Activated CD4-positive, CD25-positive, alpha-beta regulatory T cell treated with anti-CD3 and anti-CD28 coated beads, Interleukin-2, amount 50 U/mL, for 16 hours (primary cell): ENCODE measurements around the gene KLK2.

Source experiments
- DNase-seq: peaks from one replicate; pipeline ENCODE4 v3.0.0-alpha.2; 2020; ENCODE audit warnings: low read depth, low spot score

KLK2 gene

GRCh38 chr19:50873056-50873455 lies at the start of gene KLK2:
Gene KLK2, plus strand, starts transcription at chr19:50873439. Its CDS starts 35 bp downstream, at chr19:50873474.
- DNase-seq = no peak

- DNase-seq = no peak
Measured at GRCh38 chr19:50826492-50827240, 46.6 kb upstream of the KLK2 start.

- DNase-seq = no peak
Measured at GRCh38 chr19:50827476-50827875, 45.8 kb upstream of the KLK2 start.

GRCh38 chr19:50829801-50830200 lies 43.4 kb upstream of the KLK2 start:
- DNase-seq = no peak

- DNase-seq = no peak
Measured at GRCh38 chr19:50830266-50831025, 42.8 kb upstream of the KLK2 start.

- DNase-seq = no peak
Measured at GRCh38 chr19:50831026-50831396, 42.2 kb upstream of the KLK2 start.

GRCh38 chr19:50832666-50833065 lies 40.6 kb upstream of the KLK2 start:
- DNase-seq = no peak

- DNase-seq = no peak
Measured at GRCh38 chr19:50833117-50833801, 40.0 kb upstream of the KLK2 start, which contains the start of gene KLK15. Gene KLK15, minus strand, starts transcription at chr19:50833574. Its CDS starts 2,082 bp downstream, at chr19:50831492.

GRCh38 chr19:50833802-50834167 lies 39.5 kb upstream of the KLK2 start:
- DNase-seq = no peak

- no peak for DNase-seq
Measured at GRCh38 chr19:50835103-50835784, 38.0 kb upstream of the KLK2 start.

GRCh38 chr19:50835785-50836542 lies 37.3 kb upstream of the KLK2 start:
- DNase-seq = peak; percentile 46

GRCh38 chr19:50836543-50837195 lies 36.6 kb upstream of the KLK2 start:
- no peak for DNase-seq

- DNase-seq = no peak
Measured at GRCh38 chr19:50837300-50837699, 35.9 kb upstream of the KLK2 start.

- DNase-seq = no peak
Measured at GRCh38 chr19:50838239-50838638, 35.0 kb upstream of the KLK2 start.

- no peak for DNase-seq
Measured at GRCh38 chr19:50839712-50840655, 33.3 kb upstream of the KLK2 start.

GRCh38 chr19:50842130-50842529 lies 31.1 kb upstream of the KLK2 start:
- DNase-seq = no peak

- DNase-seq = no peak
Measured at GRCh38 chr19:50843205-50843604, 30.0 kb upstream of the KLK2 start.

- no peak for DNase-seq
Measured at GRCh38 chr19:50843701-50844221, 29.5 kb upstream of the KLK2 start.

GRCh38 chr19:50844296-50844935 lies 28.8 kb upstream of the KLK2 start:
- DNase-seq = no peak
